Measurements from ENCODE around the gene DROSHA. TPM values are rescaled to one million over a fixed set of nuclear protein-coding genes. Genes with fewer than 3 reads are reported as not detected.

The DROSHA gene
- total RNA-seq, 1 donor from 2014 or later, result 59.8 TPM

DNA sequence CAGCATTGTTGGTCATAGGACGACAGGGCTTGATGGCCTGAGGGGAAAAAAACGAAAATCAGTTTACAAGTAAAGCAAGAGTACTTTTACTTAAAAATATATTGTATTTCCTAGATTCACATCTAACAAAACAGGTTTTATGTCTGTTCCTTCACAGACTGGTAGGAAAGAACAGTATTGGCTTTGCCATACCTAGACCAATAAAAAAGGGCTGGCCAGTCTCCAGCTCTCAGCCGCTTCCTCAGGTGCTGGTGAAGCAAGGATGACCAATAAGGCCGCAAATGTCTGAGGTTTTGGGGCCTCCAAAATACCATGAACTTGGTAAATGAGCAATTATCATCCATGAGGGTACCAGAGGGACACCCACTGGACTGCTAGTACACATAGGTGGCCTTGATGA lies 36.6 kb downstream of the DROSHA start:
- Mint-ChIP-seq H3K4me1 (no peaks in the 10 kb centered on the region), H3K36me3 (ENCODE audit: low read depth) (peaks cover 94% of the 10 kb centered on the region), H3K9me3 (no peaks in the 10 kb centered on the region), H3K27me3 (no peaks in the 10 kb centered on the region), H3K4me3 (no peak overlapping the region), H3K27ac (no peak overlapping the region)
- ATAC-seq (ENCODE audit: low read depth) (no peak), DNase-seq (no peak)
- intact Hi-C loops (cut with micrococcal nuclease), result no loop called here
- TF ChIP-seq, protein P1, sequence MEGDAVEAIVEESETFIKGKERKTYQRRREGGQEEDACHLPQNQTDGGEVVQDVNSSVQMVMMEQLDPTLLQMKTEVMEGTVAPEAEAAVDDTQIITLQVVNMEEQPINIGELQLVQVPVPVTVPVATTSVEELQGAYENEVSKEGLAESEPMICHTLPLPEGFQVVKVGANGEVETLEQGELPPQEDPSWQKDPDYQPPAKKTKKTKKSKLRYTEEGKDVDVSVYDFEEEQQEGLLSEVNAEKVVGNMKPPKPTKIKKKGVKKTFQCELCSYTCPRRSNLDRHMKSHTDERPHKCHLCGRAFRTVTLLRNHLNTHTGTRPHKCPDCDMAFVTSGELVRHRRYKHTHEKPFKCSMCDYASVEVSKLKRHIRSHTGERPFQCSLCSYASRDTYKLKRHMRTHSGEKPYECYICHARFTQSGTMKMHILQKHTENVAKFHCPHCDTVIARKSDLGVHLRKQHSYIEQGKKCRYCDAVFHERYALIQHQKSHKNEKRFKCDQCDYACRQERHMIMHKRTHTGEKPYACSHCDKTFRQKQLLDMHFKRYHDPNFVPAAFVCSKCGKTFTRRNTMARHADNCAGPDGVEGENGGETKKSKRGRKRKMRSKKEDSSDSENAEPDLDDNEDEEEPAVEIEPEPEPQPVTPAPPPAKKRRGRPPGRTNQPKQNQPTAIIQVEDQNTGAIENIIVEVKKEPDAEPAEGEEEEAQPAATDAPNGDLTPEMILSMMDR (IDR thresholded peaks at IDR 0.05), result no peak
- CTCF ChIA-PET, result interaction anchor here (1.1 kb wide), 1 partner anchor 13 kb away, joined by 3 read pairs; no protein-coding TSS in a partner anchor
- POLR2A ChIA-PET, result no interaction called here

DNA sequence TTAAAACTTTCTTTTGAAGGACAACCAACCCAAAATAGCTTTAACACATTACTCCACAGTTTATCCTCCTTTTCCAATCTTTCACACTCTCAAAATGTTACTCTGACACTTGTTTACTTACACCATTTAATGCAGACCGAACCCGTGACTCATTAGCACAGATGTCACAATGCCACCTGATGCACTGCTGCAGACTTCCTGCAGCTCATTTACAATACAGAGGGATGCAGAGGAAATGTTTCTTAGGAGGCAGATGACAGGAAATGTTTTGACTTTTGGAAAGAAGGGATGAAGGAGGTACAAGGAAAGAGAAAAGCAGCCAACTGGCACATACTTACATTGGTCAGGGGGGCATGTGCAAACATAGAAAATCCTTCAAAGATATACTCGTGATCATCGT lies 39.0 kb downstream of the DROSHA start:
- ATAC-seq (ENCODE audit: low read depth), result no peak

GRCh38 chr5:31487506-31487905 lies 44.4 kb downstream of the DROSHA start:
- intact Hi-C loops (cut with micrococcal nuclease), result no loop called here
- H3K4me3 Mint-ChIP-seq, result no peak overlapping the region
- H3K27ac Mint-ChIP-seq, result no peak overlapping the region
- ChIA-PET CTCF (no interaction called here), POLR2A (no interaction called here)
- H3K27me3 Mint-ChIP-seq, result no peaks in the 10 kb centered on the region
- TF ChIP-seq, protein P1 (IDR thresholded peaks at IDR 0.05), result no peak
- ATAC-seq (ENCODE audit: low read depth) (no peak), DNase-seq (no peak)
- no peaks in the 10 kb centered on the region for H3K4me1 Mint-ChIP-seq
- no peaks in the 10 kb centered on the region for H3K9me3 Mint-ChIP-seq
- peaks cover 76% of the 10 kb centered on the region for H3K36me3 Mint-ChIP-seq (ENCODE audit: low read depth)

More for the DNA sequence above, 39.0 kb downstream of the DROSHA start:
- Mint-ChIP-seq H3K4me3 (no peak overlapping the region), H3K9me3 (no peaks in the 10 kb centered on the region), H3K36me3 (ENCODE audit: low read depth) (peaks cover 91% of the 10 kb centered on the region), H3K4me1 (no peaks in the 10 kb centered on the region), H3K27ac (no peak overlapping the region), H3K27me3 (no peaks in the 10 kb centered on the region)
- CTCF ChIA-PET, result no interaction called here
- intact Hi-C loops (cut with micrococcal nuclease), result no loop called here
- no peak for DNase-seq
- POLR2A ChIA-PET, result no interaction called here
- TF ChIP-seq, protein P1 (IDR thresholded peaks at IDR 0.05), result no peak

GRCh38 chr5:31486441-31486840 lies 45.5 kb downstream of the DROSHA start:
- H3K36me3 Mint-ChIP-seq (ENCODE audit: low read depth), result peaks cover 78% of the 10 kb centered on the region
- H3K9me3 Mint-ChIP-seq, result no peaks in the 10 kb centered on the region
- TF ChIP-seq, protein P1 (IDR thresholded peaks at IDR 0.05), result no peak
- no peak for DNase-seq
- no peak for ATAC-seq (ENCODE audit: low read depth)
- H3K4me3 Mint-ChIP-seq, result no peak overlapping the region
- H3K27me3 Mint-ChIP-seq, result no peaks in the 10 kb centered on the region
- CTCF ChIA-PET, result no interaction called here
- POLR2A ChIA-PET, result no interaction called here
- no peak overlapping the region for H3K27ac Mint-ChIP-seq
- intact Hi-C loops (cut with micrococcal nuclease), result no loop called here
- no peaks in the 10 kb centered on the region for H3K4me1 Mint-ChIP-seq

DNA sequence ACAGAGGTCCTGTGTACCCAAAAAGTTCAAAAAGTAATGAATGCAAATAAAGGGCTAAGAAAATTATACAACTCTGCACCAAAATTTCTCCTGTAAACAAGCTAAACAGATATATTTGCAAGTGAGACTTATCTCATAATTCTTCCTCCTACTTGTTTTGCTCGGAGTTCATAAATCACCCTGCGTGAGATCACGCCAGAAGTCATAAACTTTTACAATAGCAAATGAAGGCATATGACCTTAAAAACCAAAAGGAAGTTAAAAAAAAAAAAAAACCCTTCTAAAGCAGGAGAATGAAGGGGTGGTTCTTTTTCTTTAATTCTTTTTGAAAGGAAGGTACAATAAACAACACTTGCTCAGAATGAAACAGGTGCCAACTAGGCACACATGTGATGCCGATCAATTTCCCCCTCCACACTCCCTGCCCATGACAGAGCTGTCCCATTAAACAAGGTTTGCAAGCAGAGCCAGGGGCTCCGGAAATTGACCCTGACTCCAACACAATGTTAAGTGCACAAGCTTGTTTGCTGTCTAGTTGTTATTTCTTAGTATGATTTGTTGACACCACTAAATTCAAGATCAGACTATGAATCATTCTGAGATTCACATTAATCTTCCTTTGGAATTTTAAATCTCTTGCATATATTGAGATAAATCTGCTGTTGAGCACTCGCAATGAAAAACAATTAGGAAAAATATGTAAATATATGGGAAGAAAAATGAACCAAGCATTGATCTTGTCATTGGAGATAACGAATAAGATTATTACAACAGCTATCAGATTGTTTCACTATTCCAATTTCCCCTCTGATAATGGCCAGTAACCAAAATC lies 46.3 kb downstream of the DROSHA start:
- Mint-ChIP-seq H3K27me3 (no peaks in the 10 kb centered on the region), H3K36me3 (ENCODE audit: low read depth) (peaks cover 76% of the 10 kb centered on the region), H3K4me1 (no peaks in the 10 kb centered on the region), H3K9me3 (no peaks in the 10 kb centered on the region), H3K27ac (no peak overlapping the region), H3K4me3 (no peak overlapping the region)
- ATAC-seq (ENCODE audit: low read depth) (no peak), DNase-seq (no peak)
- ChIA-PET CTCF (no interaction called here), POLR2A (no interaction called here)
- TF ChIP-seq, protein P1 (IDR thresholded peaks at IDR 0.05), result no peak
- intact Hi-C loops (cut with micrococcal nuclease), result no loop called here
